Lung (tissue), 12 donors: ENCODE data around the gene ITGB1. TPM values are rescaled to one million over a fixed set of nuclear protein-coding genes. Genes with fewer than 3 reads are reported as not detected.
"Not testable (repeated sequence)": the region's sequence is repeated elsewhere in the genome, so short reads cannot be mapped to it uniquely, and the experiment has no call there.

Experiments used
- ATAC-seq: fragments of 200-7000 bp; cut with Tn5 transposase; one replicate; pipeline ENCODE4 v1.9.1; 2020; ENCODE audit warnings: moderate number of reproducible peaks; ENCODE audit not compliant: insufficient read depth, low FRiP score
- DNase-seq, 3 donors: peaks; one replicate each; pipeline ENCODE4 v3.0.0-alpha.2; 2013 to 2017
- H3K27ac ChIP-seq, 2 donors: one replicate each; pipeline ENCODE4 v1.5.1; 2013; ENCODE audit warnings: mild to moderate bottlenecking in 2 of 2, moderate library complexity in 2 of 2, control low read depth in 1 of 2, inconsistent platforms in 1 of 2, low read depth in 1 of 2, low read length in 1 of 2
- H3K27me3 ChIP-seq, 3 donors: one replicate each; pipeline ENCODE4 v1.5.1; 2013; ENCODE audit warnings: low read length in 2 of 3; ENCODE audit not compliant: control insufficient read depth in 3 of 3, insufficient read depth in 3 of 3
- H3K36me3 ChIP-seq, 4 donors: one replicate each; pipeline ENCODE4 v1.5.1; 2013; ENCODE audit warnings: low read length in 4 of 4, mild to moderate bottlenecking in 1 of 4, moderate library complexity in 1 of 4; ENCODE audit not compliant: control insufficient read depth in 4 of 4, insufficient read depth in 4 of 4
- H3K4me1 ChIP-seq, 5 donors: one replicate each; pipeline ENCODE4 v1.5.1; 2013; ENCODE audit warnings: low read length in 5 of 5, mild to moderate bottlenecking in 2 of 5, moderate library complexity in 1 of 5; ENCODE audit not compliant: control insufficient read depth in 5 of 5, insufficient read depth in 5 of 5
- H3K4me3 ChIP-seq: one replicate; pipeline ENCODE4 v1.5.1; 2013; ENCODE audit warnings: mild to moderate bottlenecking, control low read depth, moderate library complexity
- H3K9ac ChIP-seq, 2 donors: one replicate each; pipeline ENCODE4 v1.5.1; 2013; ENCODE audit warnings: low read length in 2 of 2, control low read depth in 1 of 2; ENCODE audit not compliant: insufficient read depth in 1 of 2
- H3K9me3 ChIP-seq, 4 donors: one replicate each; pipeline ENCODE4 v1.5.1; 2013; ENCODE audit warnings: low read length in 3 of 4, mild to moderate bottlenecking in 1 of 4, moderate library complexity in 1 of 4; ENCODE audit not compliant: control insufficient read depth in 4 of 4, insufficient read depth in 3 of 4
- WGBS, 2 donors: extraction: QIAGEN DNeasy Blood & Tissue Kit; methylation state at CpG; one replicate each; pipeline ENCODE4 v1.1.7; 2013; 5-methylcytosine and 5-hydroxymethylcytosine counted together
- polyA plus RNA-seq, 2 donors: library from polyadenylated mRNA; stranded (reverse); fragments of 200-250 nt; gene quantifications; one replicate each; pipeline ENCODE4 v1.2.1, GENCODE V29; 2013
- total RNA-seq, 2 donors: library from RNA; depleted of rRNA in 1 of 2; stranded (reverse); fragments of >200 nt in 1 of 2; gene quantifications; one replicate each; pipeline ENCODE4 v1.2.1, GENCODE V29; 2014 to 2021
- TF ChIP-seq, protein P1 (sequence below): IDR thresholded peaks from 2 replicates; pipeline ENCODE4 v1.5.1; 2012; ENCODE audit warnings: mild to moderate bottlenecking; ENCODE audit errors: control extremely low read depth, extremely low read depth
- donor health status: control.
- donor health status: control.
- donor health status: Bipolar disorder and iron deficiency.
- donor health status: healthy.
- donor health status: DM: yes; HTN: yes; CAD: no.

ITGB1 gene
- total and polyA plus RNA-seq, 4 donors: 105 to 445 (median 333) TPM

GRCh38 chr10:32980242-32980557 lies 22.2 kb upstream of the ITGB1 start:
- DNase-seq (no peak), ATAC-seq (no peak)
- Histone ChIP-seq H3K9me3 (no peaks in the 10 kb centered on the region), H3K27me3 (no peaks in the 10 kb centered on the region), H3K4me3 (peak overlapping the region; percentile 29), H3K4me1 (peaks cover 0 to 23% (median 5%) of the 10 kb centered on the region in 5 donors), H3K27ac (peak overlapping the region; percentile 60 to 75), H3K9ac (peak overlapping the region in 1 of 2 donors; percentile 81), H3K36me3 (no peaks in the 10 kb centered on the region)
- 2 to 3% methylated on average over 6 of the region's 6 CpGs for WGBS, 2 donors
- TF ChIP-seq, protein P1, sequence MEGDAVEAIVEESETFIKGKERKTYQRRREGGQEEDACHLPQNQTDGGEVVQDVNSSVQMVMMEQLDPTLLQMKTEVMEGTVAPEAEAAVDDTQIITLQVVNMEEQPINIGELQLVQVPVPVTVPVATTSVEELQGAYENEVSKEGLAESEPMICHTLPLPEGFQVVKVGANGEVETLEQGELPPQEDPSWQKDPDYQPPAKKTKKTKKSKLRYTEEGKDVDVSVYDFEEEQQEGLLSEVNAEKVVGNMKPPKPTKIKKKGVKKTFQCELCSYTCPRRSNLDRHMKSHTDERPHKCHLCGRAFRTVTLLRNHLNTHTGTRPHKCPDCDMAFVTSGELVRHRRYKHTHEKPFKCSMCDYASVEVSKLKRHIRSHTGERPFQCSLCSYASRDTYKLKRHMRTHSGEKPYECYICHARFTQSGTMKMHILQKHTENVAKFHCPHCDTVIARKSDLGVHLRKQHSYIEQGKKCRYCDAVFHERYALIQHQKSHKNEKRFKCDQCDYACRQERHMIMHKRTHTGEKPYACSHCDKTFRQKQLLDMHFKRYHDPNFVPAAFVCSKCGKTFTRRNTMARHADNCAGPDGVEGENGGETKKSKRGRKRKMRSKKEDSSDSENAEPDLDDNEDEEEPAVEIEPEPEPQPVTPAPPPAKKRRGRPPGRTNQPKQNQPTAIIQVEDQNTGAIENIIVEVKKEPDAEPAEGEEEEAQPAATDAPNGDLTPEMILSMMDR: no peak

GRCh38 chr10:32979719-32980118 lies 21.7 kb upstream of the ITGB1 start:
- not testable (repeated sequence) for H3K36me3 ChIP-seq, H3K9me3 ChIP-seq, H3K4me3 ChIP-seq, H3K27ac ChIP-seq, ATAC-seq, H3K27me3 ChIP-seq, DNase-seq, H3K9ac ChIP-seq
- 91 to 93% methylated on average over 14 of the region's 14 CpGs for WGBS, 2 donors
- peaks cover 0 to 23% (median 5%) of the 10 kb centered on the region in 5 donors for H3K4me1 ChIP-seq

GRCh38 chr10:32979041-32979440 lies 21.0 kb upstream of the ITGB1 start:
- Histone ChIP-seq H3K27ac (no peak overlapping the region), H3K4me1 (peaks cover 0 to 23% (median 3%) of the 10 kb centered on the region in 5 donors), H3K36me3 (no peaks in the 10 kb centered on the region), H3K9me3 (no peaks in the 10 kb centered on the region), H3K27me3 (no peaks in the 10 kb centered on the region), H3K4me3 (no peak overlapping the region), H3K9ac (no peak overlapping the region)
- 93 to 95% methylated on average over 3 of the region's 3 CpGs for WGBS, 2 donors
- TF ChIP-seq, protein P1: no peak
- ATAC-seq (no peak), DNase-seq (no peak)

- not testable (repeated sequence) for DNase-seq
Measured at GRCh38 chr10:32977846-32978809, 20.1 kb upstream of the ITGB1 start.

More at GRCh38 chr10:32977846-32978809, 20.1 kb upstream of the ITGB1 start:
- H3K9ac ChIP-seq, H3K27ac ChIP-seq, H3K4me3 ChIP-seq, H3K36me3 ChIP-seq, H3K27me3 ChIP-seq, ATAC-seq, H3K9me3 ChIP-seq: not testable (repeated sequence)
- 87 to 97% methylated on average over 4 of the region's 4 CpGs for WGBS, 2 donors
- peaks cover 0 to 23% (median 1%) of the 10 kb centered on the region in 5 donors for H3K4me1 ChIP-seq
